Inflammatory macrophage treated with lipopolysaccharide for 4 hours (primary cell): ENCODE data around the gene CD52.
A peak's percentile ranks its signal among the peaks of the same experiment; 100 is the strongest.
"Not testable (repeated sequence)": the region's sequence is repeated elsewhere in the genome, so short reads cannot be mapped to it uniquely, and the experiment has no call there.

Experiments
- DNase-seq: peaks from one replicate; pipeline ENCODE4 v3.0.0-alpha.2; 2020

Gene CD52

GRCh38 chr1:26284597-26285347 lies 33.0 kb upstream of the CD52 start:
- peak; percentile 92 for DNase-seq

GRCh38 chr1:26285366-26286063 lies 32.2 kb upstream of the CD52 start:
- peak; percentile 42 for DNase-seq

- DNase-seq = no peak
Measured at GRCh38 chr1:26286064-26286416, 31.7 kb upstream of the CD52 start.

- peak; percentile 69 for DNase-seq
Measured at GRCh38 chr1:26287033-26287711, 30.6 kb upstream of the CD52 start.

GRCh38 chr1:26287811-26288210 lies 29.9 kb upstream of the CD52 start:
- no peak for DNase-seq

- peak; percentile 82 for DNase-seq
Measured at GRCh38 chr1:26288311-26288941, 29.3 kb upstream of the CD52 start.

GRCh38 chr1:26289158-26290059 lies 28.3 kb upstream of the CD52 start:
- DNase-seq = peak; percentile 83

GRCh38 chr1:26290122-26290881 lies 27.5 kb upstream of the CD52 start:
- DNase-seq = peak; percentile 86

- DNase-seq = no peak
Measured at GRCh38 chr1:26290882-26291261, 26.9 kb upstream of the CD52 start.

GRCh38 chr1:26291433-26291832 lies 26.3 kb upstream of the CD52 start:
- no peak for DNase-seq

GRCh38 chr1:26291939-26292338 lies 25.8 kb upstream of the CD52 start:
- DNase-seq = no peak

- not testable (repeated sequence) for DNase-seq
Measured at GRCh38 chr1:26292735-26293134, 25.0 kb upstream of the CD52 start.

GRCh38 chr1:26293911-26294463 lies 23.8 kb upstream of the CD52 start:
- no peak for DNase-seq

GRCh38 chr1:26295194-26296138 lies 22.3 kb upstream of the CD52 start:
- DNase-seq = no peak

GRCh38 chr1:26296340-26297056 lies 21.3 kb upstream of the CD52 start:
- no peak for DNase-seq

- no peak for DNase-seq
Measured at GRCh38 chr1:26297057-26297790, 20.5 kb upstream of the CD52 start.

- no peak for DNase-seq
Measured at GRCh38 chr1:26297791-26298124, 20.0 kb upstream of the CD52 start.

- no peak for DNase-seq
Measured at GRCh38 chr1:26300578-26301275, 17.0 kb upstream of the CD52 start.
